Keratinocyte (primary cell): ENCODE measurements around the gene MTRF1.

Source experiments
- CTCF ChIP-seq, 3 experiments: IDR thresholded peaks in 1 of 3; conservative IDR thresholded peaks in 1 of 3; optimal IDR thresholded peaks in 1 of 3; 2 replicates in 2 of 3; 3 replicates in 1 of 3; pipeline versions ENCODE3 to v1.5.1; 2011; ENCODE audit warnings: low read length in 3 of 3, mild to moderate bottlenecking in 3 of 3, moderate library complexity in 2 of 3, control low read depth in 1 of 3, inconsistent platforms in 1 of 3; ENCODE audit not compliant: insufficient read depth in 2 of 3; ENCODE audit errors: extremely low read depth in 1 of 3
- EZH2 ChIP-seq: IDR thresholded peaks from one replicate; pipeline ENCODE4 v1.6.1; 2012; ENCODE audit warnings: inconsistent platforms, mild to moderate bottlenecking, low read length, moderate library complexity

GRCh38 chr13:41289463-41289881 is 26.1 kb upstream of the MTRF1 start:
- TF ChIP-seq CTCF (optimal IDR thresholded peaks at IDR 0.05 in 1 of 3, IDR thresholded peaks at IDR 0.05 in 1 of 3, conservative IDR thresholded peaks at IDR 0.05 in 1 of 3; ENCODE audit: extremely low read depth in 1 of 3, insufficient read depth in 2 of 3, low read length in 3 of 3) (no peak), EZH2 (no peak)
